HG03558 (cell line): Measurements from ENCODE around the gene BTRC.

Experiments
- ATAC-seq: cut with Tn5 transposase; IDR thresholded peaks from one replicate; pipeline ENCODE4 v1.9.1; 2021; ENCODE audit warnings: moderate number of reproducible peaks; ENCODE audit not compliant: unreplicated experiment; ENCODE audit errors: extremely low read depth

The BTRC gene

GRCh38 chr10:101561068-101561915 is 207.3 kb downstream of the BTRC start:
- no peak for ATAC-seq

- ATAC-seq, result no peak
Observed at GRCh38 chr10:101562231-101562630, 208.3 kb downstream of the BTRC start.

GRCh38 chr10:101563007-101563406 is 209.0 kb downstream of the BTRC start:
- ATAC-seq, result no peak

GRCh38 chr10:101563497-101564040 is 209.6 kb downstream of the BTRC start:
- ATAC-seq, result no peak

GRCh38 chr10:101564490-101564991 is 210.6 kb downstream of the BTRC start:
- ATAC-seq, result no peak

- ATAC-seq, result no peak
Observed at GRCh38 chr10:101565370-101565900, 211.5 kb downstream of the BTRC start.

- no peak for ATAC-seq
Observed at GRCh38 chr10:101565936-101566332, 212.0 kb downstream of the BTRC start.

GRCh38 chr10:101566333-101567164 is 212.6 kb downstream of the BTRC start:
- ATAC-seq, result no peak

GRCh38 chr10:101567165-101568006 is 213.4 kb downstream of the BTRC start:
- no peak for ATAC-seq

GRCh38 chr10:101568054-101568745 is 214.2 kb downstream of the BTRC start:
- ATAC-seq, result no peak

- ATAC-seq, result no peak
Observed at GRCh38 chr10:101569323-101569621, 215.3 kb downstream of the BTRC start.

GRCh38 chr10:101569622-101570427 is 215.9 kb downstream of the BTRC start:
- no peak for ATAC-seq

- no peak for ATAC-seq
Observed at GRCh38 chr10:101570428-101571270, 216.7 kb downstream of the BTRC start.

GRCh38 chr10:101571271-101571925 is 217.4 kb downstream of the BTRC start:
- ATAC-seq, result no peak

- no peak for ATAC-seq
Observed at GRCh38 chr10:101572126-101572525, 218.2 kb downstream of the BTRC start.

GRCh38 chr10:101572785-101573184 is 218.8 kb downstream of the BTRC start:
- no peak for ATAC-seq
